ENCODE data around the gene HADHB. TPM values are rescaled to one million over a fixed set of nuclear protein-coding genes. Genes with fewer than 3 reads are reported as not detected.

The HADHB gene
- polyA plus RNA-seq, 3 donors, result 94.3 to 200 (median 186) TPM

DNA sequence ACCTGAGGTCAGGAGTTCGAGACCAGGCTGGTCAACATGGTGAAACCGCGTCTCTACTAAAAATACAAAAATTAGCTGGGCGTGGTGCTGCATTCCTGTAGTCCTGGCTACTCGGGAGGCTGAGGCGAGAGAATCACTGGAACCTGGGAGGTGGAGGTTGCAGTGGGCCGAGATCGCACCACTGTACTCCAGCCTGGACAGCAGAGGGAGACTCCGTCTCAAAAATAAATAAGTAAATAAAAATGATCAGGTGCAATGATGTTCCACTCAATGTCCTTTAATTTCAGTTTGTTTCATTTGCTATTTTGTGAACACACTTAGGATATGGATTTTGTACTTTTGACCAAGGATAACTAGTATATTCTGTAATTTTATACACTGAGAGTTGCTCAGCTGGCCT lies 9.7 kb upstream of the HADHB start:
- Mint-ChIP-seq H3K9me3 (no peaks in the 10 kb centered on the region), H3K27ac (no peak overlapping the region), H3K4me3 (no peak overlapping the region), H3K27me3 (ENCODE audit: low read depth in 3 of 3) (no peaks in the 10 kb centered on the region), H3K4me1 (peaks cover 17% of the 10 kb centered on the region), H3K36me3 (peaks cover 70 to 93% of the 10 kb centered on the region in 2 donors)
- Histone ChIP-seq H3K36me3 (replicated peaks in 1 of 2; ENCODE audit: control insufficient read depth in 1 of 2, insufficient read depth in 2 of 2, low read length in 2 of 2) (peaks cover 83 to 88% of the 10 kb centered on the region in 2 donors), H3K9ac (ENCODE audit: insufficient read depth, low read length, poor library complexity, severe bottlenecking) (no peak overlapping the region), H2AFZ (ENCODE audit: insufficient read depth, low read depth, low read length, poor library complexity, severe bottlenecking) (no peak overlapping the region), H3K27me3 (ENCODE audit: control insufficient read depth in 2 of 2, insufficient read depth in 2 of 2, low read length in 2 of 2) (no peaks in the 10 kb centered on the region), H3K4me3 (replicated peaks in 1 of 3; ENCODE audit: low read depth in 2 of 3, low read length in 3 of 3) (no peak overlapping the region), H3K4me1 (ENCODE audit: control insufficient read depth in 1 of 2, insufficient read depth in 2 of 2, low read length in 2 of 2) (peaks cover 2 to 15% of the 10 kb centered on the region in 2 donors), H3K27ac (ENCODE audit: low read depth in 1 of 2, low read length in 2 of 2) (no peak overlapping the region), H3K9me3 (replicated peaks in 1 of 2; ENCODE audit: control insufficient read depth in 1 of 2, insufficient read depth in 1 of 2, low read length in 2 of 2) (no peaks in the 10 kb centered on the region), H3K4me2 (replicated peaks; ENCODE audit: extremely low read depth, low read length, poor library complexity, severe bottlenecking) (no peak overlapping the region), H3K79me2 (ENCODE audit: insufficient read depth, low read length) (peaks cover 34% of the 10 kb centered on the region), H4K20me1 (ENCODE audit: insufficient read depth, low read length) (peaks cover 37% of the 10 kb centered on the region)
- WGBS (ENCODE audit: insufficient coverage), result 99% methylated on average over 8 of the region's 9 CpGs
- no peak for DNase-seq
- intact Hi-C loops (cut with micrococcal nuclease), result no loop called here
- TF ChIP-seq, protein P1, sequence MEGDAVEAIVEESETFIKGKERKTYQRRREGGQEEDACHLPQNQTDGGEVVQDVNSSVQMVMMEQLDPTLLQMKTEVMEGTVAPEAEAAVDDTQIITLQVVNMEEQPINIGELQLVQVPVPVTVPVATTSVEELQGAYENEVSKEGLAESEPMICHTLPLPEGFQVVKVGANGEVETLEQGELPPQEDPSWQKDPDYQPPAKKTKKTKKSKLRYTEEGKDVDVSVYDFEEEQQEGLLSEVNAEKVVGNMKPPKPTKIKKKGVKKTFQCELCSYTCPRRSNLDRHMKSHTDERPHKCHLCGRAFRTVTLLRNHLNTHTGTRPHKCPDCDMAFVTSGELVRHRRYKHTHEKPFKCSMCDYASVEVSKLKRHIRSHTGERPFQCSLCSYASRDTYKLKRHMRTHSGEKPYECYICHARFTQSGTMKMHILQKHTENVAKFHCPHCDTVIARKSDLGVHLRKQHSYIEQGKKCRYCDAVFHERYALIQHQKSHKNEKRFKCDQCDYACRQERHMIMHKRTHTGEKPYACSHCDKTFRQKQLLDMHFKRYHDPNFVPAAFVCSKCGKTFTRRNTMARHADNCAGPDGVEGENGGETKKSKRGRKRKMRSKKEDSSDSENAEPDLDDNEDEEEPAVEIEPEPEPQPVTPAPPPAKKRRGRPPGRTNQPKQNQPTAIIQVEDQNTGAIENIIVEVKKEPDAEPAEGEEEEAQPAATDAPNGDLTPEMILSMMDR (IDR thresholded peaks at IDR 0.05), result peak; percentile 42

DNA sequence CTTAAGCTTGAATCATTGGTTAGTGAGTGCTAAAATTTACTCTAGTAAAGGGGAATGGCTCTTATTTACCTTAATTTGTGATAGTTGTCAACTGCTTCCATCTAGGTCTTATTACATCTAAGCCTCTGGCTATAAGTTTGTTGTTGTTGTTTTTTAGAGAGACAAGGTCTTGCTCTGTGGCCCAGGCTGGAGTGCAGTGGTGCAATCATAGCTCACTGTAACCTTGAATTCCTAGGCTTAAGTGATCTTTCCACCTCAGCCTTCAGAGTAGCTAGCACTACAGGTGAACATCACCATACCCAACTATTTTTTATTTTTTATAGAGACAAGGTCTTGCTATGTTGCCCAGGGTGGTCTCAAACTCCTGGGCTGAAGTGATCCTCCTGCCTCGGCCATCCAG lies 6.9 kb upstream of the HADHB start:
- Mint-ChIP-seq H3K27me3 (ENCODE audit: low read depth in 3 of 3) (no peaks in the 10 kb centered on the region), H3K27ac (peak overlapping the region in 2 of 7 donors; percentile 9 to 71), H3K4me3 (no peak overlapping the region), H3K4me1 (peaks cover 43% of the 10 kb centered on the region), H3K9me3 (peaks cover 0 to 2% (median 0%) of the 10 kb centered on the region in 7 donors), H3K36me3 (peaks cover 48 to 69% of the 10 kb centered on the region in 2 donors)
- peak overlapping the region in 1 of 2 donors; percentile 35 for H3K27ac ChIP-seq (ENCODE audit: low read depth in 1 of 2, low read length in 2 of 2)
- no peak overlapping the region for H3K9ac ChIP-seq (ENCODE audit: insufficient read depth, low read length, poor library complexity, severe bottlenecking)
- peaks cover 62% of the 10 kb centered on the region for H3K79me2 ChIP-seq (ENCODE audit: insufficient read depth, low read length)
- H2AFZ ChIP-seq (ENCODE audit: insufficient read depth, low read depth, low read length, poor library complexity, severe bottlenecking), result no peak overlapping the region
- H3K4me3 ChIP-seq (replicated peaks in 1 of 3; ENCODE audit: low read depth in 2 of 3, low read length in 3 of 3), result no peak overlapping the region
- H3K4me2 ChIP-seq (replicated peaks; ENCODE audit: extremely low read depth, low read length, poor library complexity, severe bottlenecking), result no peak overlapping the region
- peaks cover 55 to 60% of the 10 kb centered on the region in 2 donors for H3K36me3 ChIP-seq (replicated peaks in 1 of 2; ENCODE audit: control insufficient read depth in 1 of 2, insufficient read depth in 2 of 2, low read length in 2 of 2)
- intact Hi-C loops (cut with micrococcal nuclease), result no loop called here
- WGBS (ENCODE audit: insufficient coverage), result no CpG with 5 or more reads among the region's 1 CpG
- no peak for DNase-seq
- H3K9me3 ChIP-seq (replicated peaks in 1 of 2; ENCODE audit: control insufficient read depth in 1 of 2, insufficient read depth in 1 of 2, low read length in 2 of 2), result no peaks in the 10 kb centered on the region
- H3K4me1 ChIP-seq (ENCODE audit: control insufficient read depth in 1 of 2, insufficient read depth in 2 of 2, low read length in 2 of 2), result peaks cover 30 to 35% of the 10 kb centered on the region in 2 donors
- peaks cover 55% of the 10 kb centered on the region for H4K20me1 ChIP-seq (ENCODE audit: insufficient read depth, low read length)
- H3K27me3 ChIP-seq (ENCODE audit: control insufficient read depth in 2 of 2, insufficient read depth in 2 of 2, low read length in 2 of 2), result no peaks in the 10 kb centered on the region
- TF ChIP-seq, protein P1 (IDR thresholded peaks at IDR 0.05), result no peak

Measured in CD14-positive monocyte (primary cell).